ENCODE results near the gene RERE. TPM values are rescaled to one million over a fixed set of nuclear protein-coding genes. Genes with fewer than 3 reads are reported as not detected.

The RERE gene
- total RNA-seq = 35.5 and 42.5 TPM in 2 replicates

DNA sequence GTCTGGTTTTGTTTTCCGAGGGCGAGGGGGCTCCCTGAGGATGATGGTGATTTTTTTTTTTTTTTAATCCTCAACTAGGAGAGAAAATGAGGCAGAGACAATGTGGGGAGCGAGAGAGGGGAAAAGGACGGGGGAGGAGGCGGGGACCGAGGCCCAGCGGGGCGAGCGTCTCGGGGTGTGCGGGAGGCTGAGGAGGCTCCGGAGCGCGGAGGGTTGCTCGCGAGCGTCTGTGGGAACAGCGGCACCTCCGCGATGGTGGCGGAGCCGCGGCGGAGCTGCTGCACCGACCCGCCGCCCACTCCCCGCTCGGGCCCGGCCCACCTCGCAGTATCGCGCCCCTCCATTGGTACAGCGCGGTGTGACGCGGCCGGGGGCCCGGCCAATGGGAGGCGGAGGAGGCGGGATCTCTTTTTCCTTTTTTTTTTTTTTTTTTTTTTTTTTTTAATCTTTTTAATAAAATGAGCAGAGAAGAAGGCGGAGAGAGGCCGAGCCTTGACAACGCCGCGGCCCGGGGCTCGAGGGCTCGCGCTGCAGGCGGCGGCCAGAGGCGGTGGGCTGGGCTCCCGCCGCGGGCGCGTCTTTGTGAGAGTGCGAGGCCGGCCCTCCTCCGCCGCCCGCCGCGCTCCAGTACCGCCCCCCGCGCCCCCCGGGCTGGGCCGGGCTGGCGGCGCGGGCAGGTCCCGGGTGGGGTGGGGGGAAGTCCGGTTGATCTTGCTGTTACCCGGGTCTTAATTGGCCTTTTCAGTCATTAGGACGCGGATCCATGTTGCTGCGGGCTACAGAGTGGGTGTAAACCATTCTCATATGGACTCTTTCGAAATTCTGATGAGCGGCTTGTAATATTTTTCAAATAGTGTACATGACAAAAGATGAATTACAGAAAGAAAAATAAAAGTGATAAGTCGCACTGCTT lies at the start of gene RERE:
Gene RERE (minus strand): TSS at position 229 of the 913 bp plus-strand sequence.

GRCh38 chr1:8317647-8318381 lies 499.6 kb downstream of the RERE start, which contains the start of gene SLC45A1:
SLC45A1 (plus strand) TSS chr1:8318114; CDS start chr1:8324330, 6,216 bp downstream.

Other genes starting within 250 kb of the RERE start
- 1,481 and 2,991 TPM in 2 replicates for gene ENO1, start 61.0 kb upstream of the RERE start, total RNA-seq
- not detected in 2 replicates for gene CA6, start 128.2 kb upstream of the RERE start, total RNA-seq
- not detected in 2 replicates for gene SLC2A7, start 208.8 kb upstream of the RERE start, total RNA-seq